Left renal pelvis (tissue), 4 donors: Measurements from ENCODE around the gene HAUS3. TPM values are rescaled to one million over a fixed set of nuclear protein-coding genes. Genes with fewer than 3 reads are reported as not detected.
"Not testable (repeated sequence)": the region's sequence is repeated elsewhere in the genome, so short reads cannot be mapped to it uniquely, and the experiment has no call there.

Source experiments
- DNase-seq, 4 donors: peaks; one replicate each; pipeline ENCODE4 v3.0.0-alpha.2; 2013; ENCODE audit warnings: low read depth in 4 of 4, low spot score in 3 of 4
- polyA plus RNA-seq, 4 donors: library from polyadenylated mRNA; unstranded; fragments of 120-200 nt; gene quantifications; one replicate each; pipeline ENCODE4 v1.2.1, GENCODE V29; 2013; ENCODE audit not compliant: insufficient read length in 4 of 4

HAUS3 gene
- polyA plus RNA-seq, 4 donors = 19.0 to 22.5 (median 21.2) TPM

GRCh38 chr4:2276581-2277325 is 34.8 kb upstream of the HAUS3 start:
- no peak for DNase-seq

DNA sequence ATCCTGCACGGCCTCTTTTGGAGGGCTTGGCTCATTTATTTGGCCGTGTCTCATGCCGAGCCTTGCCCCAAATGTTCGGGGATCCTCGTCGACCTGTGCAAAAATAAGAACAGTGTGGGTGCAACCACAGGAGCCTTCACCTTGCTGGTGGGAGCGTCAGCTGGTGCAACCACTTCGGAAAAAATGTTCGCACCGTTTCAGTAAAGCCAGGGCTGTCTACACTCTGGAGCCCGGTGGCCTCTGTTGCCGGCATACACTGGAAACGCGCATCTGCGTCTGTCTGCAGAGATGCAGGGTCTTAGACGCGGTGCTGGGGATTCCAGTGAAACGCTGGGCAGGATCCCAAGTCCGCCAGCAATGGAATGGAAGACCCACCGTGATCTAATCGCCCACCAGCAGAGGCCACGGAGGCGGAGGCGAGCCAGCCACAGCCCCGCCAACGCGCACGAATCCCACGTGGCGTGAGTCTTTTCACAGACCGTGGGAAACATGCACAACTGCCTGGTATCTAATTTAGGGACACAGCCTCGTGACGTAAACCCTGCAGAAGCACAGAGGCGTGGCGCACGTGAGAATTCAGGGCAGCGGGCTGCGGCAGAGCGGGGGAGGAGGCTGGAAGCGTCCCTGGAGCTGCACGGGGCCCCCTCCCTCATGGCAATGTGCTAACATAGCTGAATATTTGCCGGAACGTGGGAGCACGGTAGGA is 33.8 kb upstream of the HAUS3 start:
- no peak for DNase-seq

DNA sequence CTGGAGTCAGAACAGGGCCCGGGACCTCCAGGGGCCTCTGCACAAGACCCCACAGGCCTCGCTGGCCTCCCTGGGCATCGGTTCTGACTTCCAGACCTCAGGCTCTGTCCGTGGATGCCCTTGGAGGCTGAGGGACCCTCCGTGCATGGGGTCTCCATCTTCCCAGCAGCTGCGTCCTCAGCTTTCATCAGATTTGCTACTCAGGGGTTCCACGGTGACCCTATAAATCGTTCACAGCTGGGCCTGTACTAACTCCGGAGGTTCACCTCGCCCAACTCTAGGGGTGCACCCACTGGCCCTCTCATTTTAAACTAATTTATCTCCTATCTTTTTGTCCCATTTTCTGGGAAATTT is 33.1 kb upstream of the HAUS3 start:
- not testable (repeated sequence) for DNase-seq

DNA sequence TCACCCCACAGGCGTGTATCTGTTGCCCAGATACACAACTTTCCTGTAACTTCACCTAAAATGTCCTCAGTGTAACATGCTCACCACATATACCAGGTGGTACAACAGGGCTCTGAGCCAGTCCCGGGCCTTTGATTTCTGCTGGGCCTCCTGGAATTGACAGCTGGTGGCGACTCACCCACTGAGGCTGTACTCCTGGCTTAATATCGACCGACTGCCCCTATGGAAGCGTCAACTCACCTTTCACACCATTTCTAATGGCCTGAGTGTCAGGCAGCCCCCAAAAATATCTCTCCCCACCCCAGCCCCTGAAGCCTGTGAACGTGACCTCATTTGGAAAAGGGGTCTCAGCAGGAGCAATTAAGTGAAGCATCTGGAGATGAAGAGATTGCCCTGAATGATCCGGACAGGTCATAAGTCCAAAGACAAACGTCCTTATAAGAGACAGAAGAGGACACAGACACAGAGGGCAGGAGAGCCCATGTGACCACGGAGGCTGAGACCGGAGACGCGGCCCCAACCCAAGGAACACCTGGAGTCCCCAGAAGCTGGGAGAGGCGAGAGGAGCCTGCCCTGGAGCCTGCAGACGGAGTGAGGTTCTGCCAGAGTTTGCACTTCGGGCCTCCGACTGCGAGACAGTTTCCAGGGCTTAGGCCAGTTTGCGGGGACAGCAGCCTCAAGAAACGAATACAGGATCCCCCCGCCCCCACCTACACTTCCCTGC is 32.6 kb upstream of the HAUS3 start:
- no peak for DNase-seq

DNA sequence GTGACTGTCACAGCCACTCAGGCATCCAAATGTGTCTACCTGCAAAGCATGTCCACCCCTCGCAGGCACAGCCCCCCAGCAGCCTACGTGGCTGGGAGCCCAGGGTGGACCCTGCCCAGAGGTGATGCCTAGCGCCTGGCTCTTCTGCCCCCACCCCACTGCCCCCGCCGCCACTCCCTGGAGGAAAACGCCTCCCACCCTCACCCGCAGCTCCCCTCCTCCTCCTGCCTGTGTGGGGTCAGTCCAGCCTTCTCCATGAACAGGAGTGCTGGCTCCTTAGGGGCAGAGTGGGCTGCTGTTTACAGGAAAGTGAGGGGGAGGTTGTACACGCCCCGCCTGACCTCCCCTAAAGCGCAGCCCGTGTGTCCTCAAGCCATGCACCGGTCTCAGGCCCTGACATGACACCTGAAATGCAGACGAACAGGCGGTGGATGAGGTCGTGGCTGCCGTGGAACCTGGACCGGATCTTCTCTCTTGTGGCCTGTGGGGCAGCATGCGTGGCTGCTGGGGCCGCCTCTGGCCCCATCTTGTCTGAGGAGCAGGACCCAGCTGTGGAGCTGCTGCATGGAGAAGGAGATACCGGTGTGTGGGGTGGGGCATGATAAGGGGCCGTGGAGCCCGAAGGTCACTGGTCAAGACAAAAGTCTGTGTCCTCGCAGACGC is 31.9 kb upstream of the HAUS3 start:
- DNase-seq = no peak

GRCh38 chr4:2273221-2273620 is 31.3 kb upstream of the HAUS3 start:
- DNase-seq = no peak

DNA sequence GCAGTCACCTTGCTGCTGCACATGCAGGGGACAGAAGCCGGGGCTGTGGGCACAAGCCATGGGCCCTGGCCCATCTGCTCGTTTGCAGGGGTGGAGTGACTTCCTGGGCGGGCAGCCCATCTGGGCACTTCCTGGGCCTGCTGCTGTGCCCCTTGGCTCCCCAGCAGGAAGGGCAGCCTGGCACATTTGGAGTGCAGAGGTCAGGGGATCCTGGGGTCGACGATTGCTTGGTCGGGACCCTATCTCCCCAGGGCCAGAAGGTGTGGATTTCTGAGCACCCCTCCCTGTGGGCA is 30.9 kb upstream of the HAUS3 start:
- DNase-seq = no peak

GRCh38 chr4:2272026-2272827 is 30.3 kb upstream of the HAUS3 start:
- no peak for DNase-seq

GRCh38 chr4:2271279-2272025 is 29.5 kb upstream of the HAUS3 start:
- no peak for DNase-seq

DNA sequence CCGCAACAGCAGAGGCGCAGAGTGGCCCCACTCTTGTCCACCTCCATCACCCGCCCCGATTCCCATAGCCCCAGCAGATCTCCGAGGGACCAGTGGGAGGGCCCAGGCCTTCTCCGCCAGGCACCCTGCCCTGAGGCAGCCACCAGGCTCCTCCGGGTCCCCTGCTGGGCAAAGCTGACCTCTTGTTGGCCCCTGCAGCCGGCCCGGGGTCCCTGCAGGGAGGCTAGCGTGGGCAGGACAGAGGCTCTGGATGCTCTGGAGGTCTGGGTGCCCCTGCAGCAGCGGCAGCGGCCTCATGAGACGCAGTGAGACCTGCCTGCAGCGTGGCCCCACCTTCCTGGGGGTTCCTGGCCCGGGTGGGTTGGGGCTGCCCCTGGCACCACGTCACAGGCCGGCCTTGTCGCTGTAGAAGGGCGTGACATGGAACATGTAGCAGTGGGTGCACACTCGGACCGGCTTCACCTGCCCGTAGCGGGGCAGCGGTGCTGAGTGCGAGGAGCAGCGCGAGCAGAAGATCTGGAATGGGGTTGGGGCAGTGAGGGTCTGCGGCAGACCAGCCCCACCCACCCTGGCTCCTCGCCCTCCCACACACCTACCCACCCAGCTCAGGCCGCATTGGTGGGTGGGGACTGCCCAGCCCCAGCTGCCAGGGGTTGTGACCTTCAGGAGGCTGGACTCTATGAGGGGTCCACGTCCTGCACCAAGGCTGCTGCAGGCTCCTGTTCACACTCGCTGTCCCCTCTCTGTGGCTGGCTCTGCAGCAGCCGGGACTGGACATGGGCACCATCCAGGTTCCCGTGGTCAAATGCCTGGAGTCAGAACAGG is 28.6 kb upstream of the HAUS3 start:
- no peak for DNase-seq

- DNase-seq = no peak
Observed at GRCh38 chr4:2269618-2270163, 27.8 kb upstream of the HAUS3 start.

- no peak for DNase-seq
Observed at GRCh38 chr4:2269206-2269531, 27.2 kb upstream of the HAUS3 start.

DNA sequence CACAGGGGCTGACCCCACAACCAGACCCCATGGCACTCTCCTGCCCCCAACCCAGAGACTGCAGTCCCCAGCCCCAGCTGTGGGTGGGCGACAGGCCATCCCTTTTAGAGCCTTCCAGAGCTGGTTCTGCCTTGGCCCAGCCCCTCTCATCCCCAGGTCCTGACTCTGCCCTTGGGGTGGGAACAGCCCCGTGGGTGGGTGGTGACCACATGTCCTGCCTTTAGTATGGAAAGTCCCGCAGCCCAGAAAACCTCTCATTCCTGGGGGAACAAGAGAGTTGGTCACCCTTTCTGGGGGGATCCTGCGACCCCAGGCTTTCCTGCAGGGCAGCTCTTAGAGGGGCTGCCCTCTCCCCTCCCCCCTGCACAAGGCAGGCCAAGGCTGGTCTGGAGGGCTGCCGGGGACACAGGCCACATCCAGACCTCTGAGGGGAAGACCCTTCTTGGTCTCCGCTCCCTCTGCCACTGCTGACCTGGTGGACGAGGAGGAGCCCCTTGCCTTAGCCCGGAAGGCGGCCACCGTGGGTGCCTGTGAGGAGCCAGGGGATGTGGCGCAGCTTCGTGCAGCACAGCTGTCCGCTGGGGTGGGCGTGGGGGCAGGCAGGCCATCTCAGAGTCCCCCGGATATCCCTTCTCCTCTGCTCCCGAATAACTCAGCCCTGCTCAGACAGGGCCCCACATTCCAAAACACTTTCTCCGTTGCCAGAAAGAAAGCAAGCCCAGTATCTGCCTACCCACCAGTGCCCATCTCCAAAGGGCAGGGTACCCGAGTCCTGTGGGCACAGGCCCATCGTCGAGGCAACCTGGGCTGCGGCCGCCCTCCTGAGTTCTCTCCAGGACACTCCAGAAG is 26.7 kb upstream of the HAUS3 start:
- no peak for DNase-seq

GRCh38 chr4:2267841-2268240 is 25.9 kb upstream of the HAUS3 start:
- DNase-seq = no peak

DNA sequence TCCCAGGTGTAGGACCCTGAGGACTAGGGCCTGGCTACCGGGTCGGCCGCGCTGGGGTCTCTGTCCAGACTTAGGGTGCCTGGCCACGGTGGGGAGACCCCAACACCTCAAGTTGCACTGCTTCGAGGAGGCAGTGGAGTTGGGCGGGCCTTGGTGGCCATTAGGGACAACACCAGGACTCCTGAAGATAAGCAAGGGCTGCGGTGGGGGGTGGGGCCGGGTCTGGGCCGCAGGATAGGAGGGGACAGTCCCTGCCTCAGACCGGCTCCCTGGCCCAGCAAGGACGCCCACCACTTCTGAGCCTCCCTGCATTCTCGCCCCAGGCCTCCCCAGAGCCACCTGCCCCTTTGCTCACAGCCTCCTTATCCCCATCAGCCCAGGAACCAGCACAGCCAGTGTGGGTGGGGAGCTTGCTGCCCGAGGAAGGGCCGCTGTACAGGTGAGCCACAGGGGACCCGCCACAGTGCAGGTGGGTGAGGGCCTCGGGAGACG is 25.4 kb upstream of the HAUS3 start:
- DNase-seq = no peak

DNA sequence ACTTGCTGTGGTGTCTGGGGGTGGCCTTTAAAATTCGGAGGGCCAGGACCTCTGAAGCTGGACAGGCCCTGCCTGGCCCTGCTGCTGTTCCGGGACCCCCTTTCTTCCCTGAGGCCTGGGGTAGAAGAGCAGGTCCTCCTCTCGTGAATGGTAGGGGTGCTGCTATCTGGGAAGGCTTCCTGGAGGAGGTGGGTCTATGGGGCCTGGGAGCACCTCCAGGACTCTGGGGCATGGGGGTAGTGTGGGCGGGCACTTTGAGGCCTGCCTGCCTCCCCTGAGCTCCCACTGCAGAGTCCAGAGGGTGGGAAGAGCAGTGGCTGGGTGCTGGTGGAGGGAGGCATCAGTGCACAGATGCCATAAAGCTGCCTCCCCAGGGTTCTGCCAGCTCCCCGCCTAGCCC is 24.9 kb upstream of the HAUS3 start:
- DNase-seq = no peak

DNA sequence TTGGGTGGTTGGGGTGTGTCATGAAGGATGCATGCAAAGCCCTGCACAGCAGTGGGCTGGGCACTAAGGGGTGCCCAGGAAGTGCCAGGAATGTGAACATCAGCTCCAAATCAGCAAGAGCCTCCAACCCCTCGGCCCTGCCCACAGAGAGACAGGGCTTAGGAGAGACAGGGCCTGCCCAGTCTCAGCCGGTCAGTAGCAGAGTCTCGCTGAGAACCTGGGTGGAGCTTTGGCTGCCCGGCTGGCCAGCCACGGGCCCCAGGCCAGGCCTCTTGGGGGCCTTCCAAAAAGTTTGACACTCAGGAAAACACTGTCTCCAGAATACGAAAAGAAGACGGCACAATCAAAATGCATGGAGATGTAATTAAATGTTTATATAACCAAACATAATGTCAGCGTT is 24.3 kb upstream of the HAUS3 start:
- DNase-seq = no peak
